GM12878 (cell line): ENCODE measurements around the gene GFOD2. TPM values are rescaled to one million over a fixed set of nuclear protein-coding genes. Genes with fewer than 3 reads are reported as not detected.

Source experiments
- ATAC-seq: fragments of 200-7000 bp; cut with Tn5 transposase; 3 replicates; pipeline ENCODE4 v1.9.1; 2020; ENCODE audit warnings: mild to moderate bottlenecking, moderate library complexity
- BruUV-seq: library from RNA; stranded (reverse); fragments of 400-500 nt; replicated peaks from 2 replicates; lab custom pipeline; 2021; lab: Mats Ljungman, UMichigan
- CTCF ChIA-PET: fragments of 300-600 bp; sonication (Branson Sonifier 250); formaldehyde crosslinking; extraction: SDS; loops from one replicate; lab custom pipeline; 2021; ENCODE audit warnings: inconsistent platforms; lab: Yijun Ruan, JAX
- POLR2A ChIA-PET: fragments of 350-600 bp; formaldehyde crosslinking; extraction: SDS; loops from one replicate; lab custom pipeline; 2021; ENCODE audit warnings: inconsistent platforms; lab: Charles Lee
- RAD21 ChIA-PET: fragments of 300-600 bp; sonication (Branson Sonifier 250); formaldehyde crosslinking; loops from one replicate; lab custom pipeline; 2023; ENCODE audit warnings: antibody characterized with exemption; ENCODE audit not compliant: unreplicated experiment; lab: Charles Lee
- SMC1A ChIA-PET: fragments of 300-600 bp; sonication (Branson Sonifier 250); formaldehyde crosslinking; loops from one replicate; lab custom pipeline; 2023; ENCODE audit not compliant: unreplicated experiment, uncharacterized antibody; lab: Charles Lee
- DNase-seq: peaks from one replicate; pipeline ENCODE4 v3.0.0-alpha.2; 2011; ENCODE audit warnings: low read depth, low spot score
- FAIRE-seq: peaks from 3 replicates; lab custom pipeline; 2011; peaks lifted over from hg19 to GRCh38; lab: Jason Lieb, UNC
- H2AFZ ChIP-seq: 2 replicates; pipeline ENCODE4 v1.6.0; 2011; ENCODE audit warnings: low read depth, low read length, control low read depth; ENCODE audit not compliant: control insufficient read depth
- H3K27ac ChIP-seq: 2 replicates; pipeline ENCODE4 v1.5.1; 2011; ENCODE audit warnings: control low read depth; ENCODE audit not compliant: control insufficient read depth, insufficient read depth
- H3K27me3 ChIP-seq, 2 experiments: replicated peaks in 1 of 2; 2 replicates each; pipeline versions ENCODE4 v1.6.0 to v1.6.1; 2011; ENCODE audit warnings: low read length in 1 of 2; ENCODE audit not compliant: control insufficient read depth in 2 of 2, insufficient read depth in 2 of 2
- H3K36me3 ChIP-seq, 2 experiments: 2 replicates each; pipeline ENCODE4 v1.5.1; 2011; ENCODE audit warnings: low read length in 1 of 2; ENCODE audit not compliant: control insufficient read depth in 2 of 2, insufficient read depth in 2 of 2
- H3K4me1 ChIP-seq: 2 replicates; pipeline ENCODE4 v1.6.1; 2011; ENCODE audit warnings: mild to moderate bottlenecking, low read length, moderate library complexity, mixed read lengths; ENCODE audit not compliant: control insufficient read depth, insufficient read depth
- H3K4me2 ChIP-seq: 2 replicates; pipeline ENCODE4 v1.6.0; 2011; ENCODE audit warnings: control low read depth; ENCODE audit not compliant: control insufficient read depth, insufficient read depth
- H3K4me3 ChIP-seq: fragments of 200-600 bp; sonication (generic); 2 replicates; pipeline ENCODE4 v1.5.1; 2016
- H3K79me2 ChIP-seq: 2 replicates; pipeline ENCODE4 v1.6.0; 2011; ENCODE audit warnings: low read length; ENCODE audit not compliant: control insufficient read depth, insufficient read depth
- H3K9ac ChIP-seq: 2 replicates; pipeline ENCODE4 v1.8.0; 2011; ENCODE audit warnings: low read length, control low read depth, mixed read lengths; ENCODE audit not compliant: control insufficient read depth, insufficient read depth
- H3K9me3 ChIP-seq: replicated peaks from 3 replicates; pipeline ENCODE4 v1.5.1; 2011; ENCODE audit warnings: mild to moderate bottlenecking, low read length; ENCODE audit not compliant: control insufficient read depth, insufficient read depth
- H4K20me1 ChIP-seq: 2 replicates; pipeline ENCODE4 v1.6.0; 2011; ENCODE audit not compliant: control insufficient read depth, insufficient read depth
- BCL3 ChIP-seq: IDR thresholded peaks from 2 replicates; pipeline ENCODE4 v1.6.1; 2011; ENCODE audit warnings: borderline replicate concordance, low read depth, mild to moderate bottlenecking, moderate library complexity, low read length; ENCODE audit not compliant: insufficient read depth, poor library complexity, severe bottlenecking
- CREM ChIP-seq: IDR thresholded peaks from 2 replicates; pipeline ENCODE4 v1.6.1; 2014; ENCODE audit warnings: antibody characterized with exemption, low read depth
- CUX1 ChIP-seq: IDR thresholded peaks from 2 replicates; pipeline ENCODE4 v1.6.1; 2012; ENCODE audit warnings: improper control_type of control experiment, low read depth, low read length; ENCODE audit not compliant: insufficient replicate concordance
- MTA3 ChIP-seq: IDR thresholded peaks from 2 replicates; pipeline ENCODE4 v1.6.1; 2012; ENCODE audit warnings: low read length, inconsistent platforms, borderline replicate concordance
- RAD21 ChIP-seq: IDR thresholded peaks from 2 replicates; pipeline ENCODE4 v1.6.1; 2011; ENCODE audit warnings: mild to moderate bottlenecking, low read depth, low read length, moderate library complexity; ENCODE audit not compliant: insufficient read depth
- SP1 ChIP-seq: IDR thresholded peaks from one replicate; pipeline ENCODE4 v1.6.1; 2011; ENCODE audit warnings: low read depth, low read length
- SREBF1 ChIP-seq: IDR thresholded peaks from 2 replicates; pipeline ENCODE4 v1.6.1; 2012; ENCODE audit warnings: mild to moderate bottlenecking, low read length
- WGBS: methylation state at CpG from one replicate; pipeline ENCODE4 v1.1.6; 2016; ENCODE audit warnings: low lambda C conversion rate; ENCODE audit not compliant: insufficient replicate concordance, insufficient coverage; ENCODE audit errors: missing lambda C conversion rate; 5-methylcytosine and 5-hydroxymethylcytosine counted together
- in situ Hi-C: fragments of 300-500 bp; cut with MboI; formaldehyde crosslinking; loops from 9 replicates; pipeline ENCODE4 v1.14.3; 2018; ENCODE audit warnings: mixed read lengths
- intact Hi-C: fragments of 100-400 bp; cut with micrococcal nuclease; formaldehyde crosslinking; loops from one replicate; pipeline ENCODE4 v1.14.2; 2022; ENCODE audit not compliant: unreplicated experiment
- polyA plus RNA-seq, 11 experiments: library from polyadenylated mRNA; depleted of rRNA in 4 of 11; unstranded in 6 of 11; stranded (reverse) in 5 of 11; fragments of >200 nt; fragmentation: Nextera tagmentation in 4 of 11; fragmentation: Illumina TruSeq in 1 of 11; extraction: Ambion mirVana in 4 of 11; extraction: Trizol in 1 of 11; gene quantifications; 1 replicate in 1 of 11; 2 replicates in 10 of 11; pipeline versions ENCODE4 v1.2.1 to v1.2.3, GENCODE V29; 2011 to 2016; ENCODE audit warnings: inconsistent platforms in 2 of 11, missing spikeins in 2 of 11, low read depth in 1 of 11
- total RNA-seq, 4 experiments: library from RNA; depleted of rRNA in 3 of 4; stranded (reverse); fragments of >200 nt in 3 of 4; fragmentation: Illumina TruSeq in 1 of 4; extraction: Trizol in 1 of 4; gene quantifications; 2 replicates each; pipeline versions ENCODE4 v1.2.1 to v1.2.3, GENCODE V29; 2013 to 2021
- TF ChIP-seq, protein P1 (sequence below): fragments of 450-650 bp; formaldehyde crosslinking; IDR thresholded peaks from 2 replicates; pipeline ENCODE4 v1.5.0; 2022; ENCODE audit warnings: mild to moderate bottlenecking, missing genetic modification characterization
- TF ChIP-seq, protein P2 (sequence below): fragments of 450-650 bp; formaldehyde crosslinking; IDR thresholded peaks from 2 replicates; pipeline ENCODE4 v1.4.0; 2022; ENCODE audit warnings: mild to moderate bottlenecking, moderate library complexity

Gene GFOD2
- total and polyA plus RNA-seq, 10 of the 15 experiments (the other 5 are each of a cell fraction or from before 2014, with no cell fraction given): 2.0 to 15.9 (median 12.0) TPM

DNA sequence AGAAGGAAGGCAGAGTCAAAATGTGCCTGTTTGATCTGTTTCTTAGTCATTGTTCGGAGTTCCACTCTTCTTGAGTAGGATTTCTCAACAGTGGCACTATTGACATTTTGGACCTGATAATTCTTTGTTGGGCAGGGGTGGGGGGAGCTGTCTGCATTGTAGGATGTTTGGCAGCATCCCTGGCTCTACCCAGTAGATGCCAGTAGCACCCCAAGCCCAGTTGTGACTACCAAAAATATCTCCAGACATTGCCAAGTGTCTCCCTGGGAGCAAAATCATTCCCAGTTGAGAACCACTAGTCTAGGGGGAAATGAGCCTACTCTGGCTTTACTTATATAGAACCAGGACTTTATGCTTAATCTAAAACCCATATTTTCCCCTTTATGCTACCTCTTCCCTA, 1.1 kb upstream of the GFOD2 start:
- Histone ChIP-seq H3K27ac (no peak overlapping the region), H3K4me2 (peak overlapping the region; percentile 95), H3K9ac (peak overlapping the region; percentile 97; the same call in 1 of the 2 replicates), H3K4me1 (peaks cover 5% of the 10 kb centered on the region; the same call in 1 of the 2 replicates), H3K27me3 (no peaks in the 10 kb centered on the region), H2AFZ (no peak overlapping the region), H3K4me3 (peak overlapping the region; percentile 82), H3K36me3 (peaks cover 0 to 3% of the 10 kb centered on the region in 2 experiments; a peak in 1 of 4 replicates), H3K79me2 (peaks cover 21% of the 10 kb centered on the region), H3K9me3 (no peaks in the 10 kb centered on the region), H4K20me1 (no peaks in the 10 kb centered on the region)
- SMC1A ChIA-PET: interaction anchor here (1.2 to 1.6 kb wide), 4 partner anchors 19 to 86 kb away, joined by 3 to 6 read pairs (median 4); partner anchors contain the start of genes RANBP10 and TSNAXIP1
- BruUV-seq: no TSS peak
- FAIRE-seq: no peak
- WGBS: 0% methylated on average over 1 of the region's 1 CpG
- in situ Hi-C loops (no loop called here), intact Hi-C loops (no loop called here)
- no peak for ATAC-seq
- POLR2A ChIA-PET: interaction anchor here (1.0 to 2.6 kb wide), 4 partner anchors 8 to 125 kb away, joined by 3 to 8 read pairs (median 6); no protein-coding TSS in a partner anchor
- CTCF ChIA-PET: interaction anchor here (0.7 to 2.7 kb wide), 7 partner anchors 27 to 199 kb away, joined by 3 to 11 read pairs (median 4); no protein-coding TSS in a partner anchor
- DNase-seq: no peak
- RAD21 ChIA-PET: interaction anchor here (1.0 to 3.0 kb wide), 5 partner anchors 81 to 199 kb away, joined by 3 to 17 read pairs (median 7); partner anchors contain the start of genes RANBP10 and TSNAXIP1
- no peak for TF ChIP-seq SREBF1
- TF ChIP-seq CUX1: no peak
- 0 out of 2 replicates have a peak, but pooled peaks have one; percentile 19 for TF ChIP-seq MTA3
- TF ChIP-seq RAD21: 0 out of 2 replicates have a peak, but pooled peaks have one; percentile 1
- no peak for TF ChIP-seq SP1
- TF ChIP-seq, protein P1, sequence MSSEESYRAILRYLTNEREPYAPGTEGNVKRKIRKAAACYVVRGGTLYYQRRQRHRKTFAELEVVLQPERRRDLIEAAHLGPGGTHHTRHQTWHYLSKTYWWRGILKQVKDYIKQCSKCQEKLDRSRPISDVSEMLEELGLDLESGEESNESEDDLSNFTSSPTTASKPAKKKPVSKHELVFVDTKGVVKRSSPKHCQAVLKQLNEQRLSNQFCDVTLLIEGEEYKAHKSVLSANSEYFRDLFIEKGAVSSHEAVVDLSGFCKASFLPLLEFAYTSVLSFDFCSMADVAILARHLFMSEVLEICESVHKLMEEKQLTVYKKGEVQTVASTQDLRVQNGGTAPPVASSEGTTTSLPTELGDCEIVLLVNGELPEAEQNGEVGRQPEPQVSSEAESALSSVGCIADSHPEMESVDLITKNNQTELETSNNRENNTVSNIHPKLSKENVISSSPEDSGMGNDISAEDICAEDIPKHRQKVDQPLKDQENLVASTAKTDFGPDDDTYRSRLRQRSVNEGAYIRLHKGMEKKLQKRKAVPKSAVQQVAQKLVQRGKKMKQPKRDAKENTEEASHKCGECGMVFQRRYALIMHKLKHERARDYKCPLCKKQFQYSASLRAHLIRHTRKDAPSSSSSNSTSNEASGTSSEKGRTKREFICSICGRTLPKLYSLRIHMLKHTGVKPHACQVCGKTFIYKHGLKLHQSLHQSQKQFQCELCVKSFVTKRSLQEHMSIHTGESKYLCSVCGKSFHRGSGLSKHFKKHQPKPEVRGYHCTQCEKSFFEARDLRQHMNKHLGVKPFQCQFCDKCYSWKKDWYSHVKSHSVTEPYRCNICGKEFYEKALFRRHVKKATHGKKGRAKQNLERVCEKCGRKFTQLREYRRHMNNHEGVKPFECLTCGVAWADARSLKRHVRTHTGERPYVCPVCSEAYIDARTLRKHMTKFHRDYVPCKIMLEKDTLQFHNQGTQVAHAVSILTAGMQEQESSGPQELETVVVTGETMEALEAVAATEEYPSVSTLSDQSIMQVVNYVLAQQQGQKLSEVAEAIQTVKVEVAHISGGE: no peak
- no peak for TF ChIP-seq BCL3
- no peak for TF ChIP-seq CREM
- TF ChIP-seq, protein P2, sequence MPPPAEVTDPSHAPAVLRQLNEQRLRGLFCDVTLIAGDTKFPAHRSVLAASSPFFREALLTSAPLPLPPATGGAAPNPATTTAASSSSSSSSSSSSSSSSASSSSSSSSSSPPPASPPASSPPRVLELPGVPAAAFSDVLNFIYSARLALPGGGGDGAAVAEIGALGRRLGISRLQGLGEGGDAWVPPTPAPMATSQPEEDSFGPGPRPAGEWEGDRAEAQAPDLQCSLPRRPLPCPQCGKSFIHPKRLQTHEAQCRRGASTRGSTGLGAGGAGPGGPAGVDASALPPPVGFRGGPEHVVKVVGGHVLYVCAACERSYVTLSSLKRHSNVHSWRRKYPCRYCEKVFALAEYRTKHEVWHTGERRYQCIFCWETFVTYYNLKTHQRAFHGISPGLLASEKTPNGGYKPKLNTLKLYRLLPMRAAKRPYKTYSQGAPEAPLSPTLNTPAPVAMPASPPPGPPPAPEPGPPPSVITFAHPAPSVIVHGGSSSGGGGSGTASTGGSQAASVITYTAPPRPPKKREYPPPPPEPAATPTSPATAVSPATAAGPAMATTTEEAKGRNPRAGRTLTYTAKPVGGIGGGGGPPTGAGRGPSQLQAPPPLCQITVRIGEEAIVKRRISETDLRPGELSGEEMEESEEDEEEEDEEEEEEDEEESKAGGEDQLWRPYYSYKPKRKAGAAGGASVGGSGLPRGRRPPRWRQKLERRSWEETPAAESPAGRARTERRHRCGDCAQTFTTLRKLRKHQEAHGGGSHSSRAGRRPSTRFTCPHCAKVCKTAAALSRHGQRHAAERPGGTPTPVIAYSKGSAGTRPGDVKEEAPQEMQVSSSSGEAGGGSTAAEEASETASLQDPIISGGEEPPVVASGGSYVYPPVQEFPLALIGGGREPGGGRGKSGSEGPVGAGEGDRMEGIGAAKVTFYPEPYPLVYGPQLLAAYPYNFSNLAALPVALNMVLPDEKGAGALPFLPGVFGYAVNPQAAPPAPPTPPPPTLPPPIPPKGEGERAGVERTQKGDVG (CRISPR knock-in tag): no peak
